AG04449 (cell line): ENCODE data around the gene CCDC190.
"Not testable (repeated sequence)": the region's sequence is repeated elsewhere in the genome, so short reads cannot be mapped to it uniquely, and the experiment has no call there.

Experiments used
- CTCF ChIA-PET: fragments of 350-600 bp; formaldehyde crosslinking; extraction: SDS; loops from one replicate; lab custom pipeline; 2021; ENCODE audit warnings: antibody characterized with exemption; lab: Yijun Ruan, JAX
- POLR2A ChIA-PET: fragments of 400-600, 350-600 bp; formaldehyde crosslinking; extraction: SDS; loops from one replicate; lab custom pipeline; 2020; ENCODE audit warnings: antibody characterized with exemption, inconsistent platforms; lab: Yijun Ruan, JAX
- DNase-seq: peaks from one replicate; pipeline ENCODE4 v3.0.0-alpha.2; 2010; ENCODE audit warnings: low read depth, low spot score
- H3K4me3 ChIP-seq: 2 replicates; pipeline ENCODE4 v1.5.1; 2011; ENCODE audit warnings: low read depth, mild to moderate bottlenecking, control low read depth, low read length
- CTCF ChIP-seq: IDR thresholded peaks from one replicate; pipeline ENCODE4 v1.5.1; 2011; ENCODE audit warnings: mild to moderate bottlenecking, moderate library complexity, low read length, control low read depth, inconsistent platforms; ENCODE audit not compliant: insufficient read depth; ENCODE audit errors: missing control alignments

The CCDC190 gene

GRCh38 chr1:162886705-162887104, 25.7 kb upstream of the CCDC190 start:
- CTCF ChIA-PET: interaction anchor here (1.0 to 9.4 kb wide), 7 partner anchors 9 to 429 kb away, joined by 4 to 93 read pairs (median 11); partner anchors contain the start of gene RGS4
- no peak for TF ChIP-seq CTCF
- no peak overlapping the region for H3K4me3 ChIP-seq
- DNase-seq: no peak
- POLR2A ChIA-PET: no interaction called here

- no peak for DNase-seq
- no peak overlapping the region for H3K4me3 ChIP-seq
- ChIA-PET POLR2A (interaction anchor here (0.9 kb wide), 1 partner anchor 20 kb away, joined by 4 read pairs; no protein-coding TSS in a partner anchor), CTCF (interaction anchor here (0.6 to 9.4 kb wide), 5 partner anchors 31 to 430 kb away, joined by 3 to 93 read pairs (median 4); partner anchors contain the start of gene RGS4)
- no peak for TF ChIP-seq CTCF
Measured at GRCh38 chr1:162885265-162885664, 24.3 kb upstream of the CCDC190 start.

GRCh38 chr1:162884831-162885230, 23.9 kb upstream of the CCDC190 start:
- POLR2A ChIA-PET: no interaction called here

GRCh38 chr1:162882248-162882674, 21.3 kb upstream of the CCDC190 start:
- CTCF ChIA-PET: interaction anchor here (0.8 to 1.6 kb wide), 11 partner anchors 8 to 433 kb away, joined by 3 to 19 read pairs (median 4); partner anchors contain the start of gene RGS4
- POLR2A ChIA-PET: no interaction called here
- no peak for TF ChIP-seq CTCF
- DNase-seq: no peak
- H3K4me3 ChIP-seq: no peak overlapping the region

More at GRCh38 chr1:162884831-162885230, 23.9 kb upstream of the CCDC190 start:
- no peak for TF ChIP-seq CTCF
- no peak overlapping the region for H3K4me3 ChIP-seq
- DNase-seq: no peak
- CTCF ChIA-PET: interaction anchor here (1.0 to 9.4 kb wide), 4 partner anchors 31 to 431 kb away, joined by 3 to 93 read pairs (median 5); partner anchors contain the start of gene RGS4

GRCh38 chr1:162881590-162881989, 20.6 kb upstream of the CCDC190 start:
- CTCF ChIA-PET: interaction anchor here (0.7 to 1.6 kb wide), 9 partner anchors 20 to 435 kb away, joined by 3 to 19 read pairs (median 4); partner anchors contain the start of gene RGS4
- POLR2A ChIA-PET: no interaction called here
- H3K4me3 ChIP-seq: no peak overlapping the region
- no peak for TF ChIP-seq CTCF
- DNase-seq: no peak

GRCh38 chr1:162880617-162881016, 19.6 kb upstream of the CCDC190 start:
- CTCF ChIA-PET: interaction anchor here (0.6 kb wide), 1 partner anchor 189 kb away, joined by 3 read pairs; the partner anchor contains the start of gene RGS4
- H3K4me3 ChIP-seq, DNase-seq, POLR2A ChIA-PET: not testable (repeated sequence)
